Inflammatory macrophage treated with lipopolysaccharide for 1 hour (primary cell): ENCODE data around the gene CRYBG2.

ENCODE experiments used
- DNase-seq, 2 donors: peaks; one replicate each; pipeline ENCODE4 v3.0.0-alpha.2; 2020 to 2022

Gene CRYBG2

DNA sequence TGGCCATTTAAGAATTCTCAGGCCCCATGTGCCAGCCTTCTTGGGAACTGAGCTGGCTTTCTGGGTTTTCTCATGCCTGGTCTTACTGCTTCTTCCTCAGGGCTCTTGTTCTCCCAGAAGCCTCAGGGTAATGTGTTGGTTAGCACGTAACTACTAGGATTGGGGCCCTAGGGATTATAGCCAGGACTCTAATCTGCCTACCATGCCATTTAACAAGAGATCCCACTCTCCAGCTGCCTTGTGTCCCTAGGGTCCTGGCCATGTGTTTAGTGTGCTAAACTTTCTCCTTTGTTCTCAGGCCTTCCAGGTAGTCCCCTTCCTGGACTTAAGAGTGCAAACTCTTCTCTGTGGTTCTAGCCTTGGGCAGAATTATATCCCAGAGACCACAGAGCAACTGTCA, 76.2 kb downstream of the CRYBG2 start:
- DNase-seq: no peak

DNA sequence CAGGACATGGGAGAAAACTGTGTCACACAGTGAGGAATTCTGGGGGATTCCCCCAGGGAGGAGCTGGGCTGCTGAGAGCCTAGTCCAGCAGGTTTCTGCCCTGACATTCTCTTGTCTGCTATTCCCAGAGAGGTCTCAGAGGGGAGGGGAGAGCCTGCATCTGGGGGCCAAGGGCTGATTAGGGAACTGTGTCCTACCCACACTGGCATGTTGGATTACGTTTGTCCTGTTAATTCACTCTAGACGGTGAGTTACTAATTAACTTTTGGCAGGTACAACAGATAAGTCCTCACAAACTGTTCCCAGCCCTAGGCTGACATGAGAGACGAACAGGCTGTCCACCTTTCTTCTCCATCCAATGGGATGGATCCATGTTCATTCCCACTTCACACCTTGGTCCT, 76.7 kb downstream of the CRYBG2 start:
- DNase-seq: peak in 1 of 2 donors; percentile 17

DNA sequence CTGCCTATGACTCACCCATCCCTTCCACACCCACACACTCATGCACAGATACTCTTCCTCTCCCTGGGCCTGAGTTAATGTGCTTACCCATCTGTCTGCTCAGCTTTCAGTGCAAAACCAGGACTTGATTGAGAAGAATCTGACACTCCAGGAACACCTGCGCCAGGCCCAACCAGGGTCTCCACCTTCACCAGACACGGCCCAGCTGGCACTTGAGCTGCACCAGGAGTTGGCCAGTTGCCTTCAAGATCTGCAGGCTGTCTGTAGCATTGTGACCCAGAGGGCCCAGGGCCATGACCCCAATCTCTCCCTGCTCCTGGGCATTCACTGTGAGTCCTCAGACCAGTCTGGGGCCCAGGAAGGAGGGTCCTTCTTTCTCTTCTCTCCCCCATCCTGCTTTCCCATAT, 77.5 kb downstream of the CRYBG2 start:
- DNase-seq: no peak

DNA sequence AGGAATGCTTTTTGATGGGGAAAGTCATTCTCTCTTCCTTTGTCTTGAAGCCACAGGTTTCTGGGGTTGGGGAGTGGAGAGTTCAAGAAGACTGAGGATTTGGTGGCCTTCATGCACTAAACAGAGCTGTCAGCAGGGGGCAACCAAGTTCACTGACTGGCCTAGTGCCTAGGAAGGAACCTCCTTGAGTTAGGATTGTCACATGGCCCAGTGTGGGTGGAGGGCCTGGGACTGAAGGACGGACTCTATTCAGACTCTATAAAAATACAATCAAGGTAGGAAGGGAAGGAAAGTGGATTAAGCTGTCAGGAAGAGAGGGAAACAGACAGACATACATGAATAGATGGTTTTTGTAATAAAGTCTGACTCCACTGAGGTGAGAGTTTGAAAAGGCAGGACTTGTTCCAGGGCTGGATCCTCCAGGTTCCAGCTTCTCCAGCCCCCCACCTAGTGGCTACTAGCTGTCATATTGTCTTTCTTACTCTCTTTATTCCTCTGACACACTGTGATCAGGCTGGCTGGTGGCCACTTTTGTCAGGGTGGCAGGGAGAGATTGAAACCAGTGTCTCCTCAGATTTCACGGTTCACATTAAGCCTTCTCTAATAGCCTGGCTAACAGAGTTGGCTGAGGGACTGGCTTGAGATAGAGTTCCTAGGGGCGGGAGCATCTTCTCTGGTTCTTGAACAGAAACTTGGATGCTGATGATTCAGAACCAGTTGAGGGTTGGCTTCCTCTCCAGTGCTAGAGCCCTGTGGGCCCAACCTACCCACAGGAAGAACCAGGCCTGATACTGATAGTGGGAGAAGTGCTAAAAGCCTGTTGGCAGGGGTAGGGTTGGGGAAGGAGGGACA, 78.1 kb downstream of the CRYBG2 start:
- peak; percentile 98 for DNase-seq

DNA sequence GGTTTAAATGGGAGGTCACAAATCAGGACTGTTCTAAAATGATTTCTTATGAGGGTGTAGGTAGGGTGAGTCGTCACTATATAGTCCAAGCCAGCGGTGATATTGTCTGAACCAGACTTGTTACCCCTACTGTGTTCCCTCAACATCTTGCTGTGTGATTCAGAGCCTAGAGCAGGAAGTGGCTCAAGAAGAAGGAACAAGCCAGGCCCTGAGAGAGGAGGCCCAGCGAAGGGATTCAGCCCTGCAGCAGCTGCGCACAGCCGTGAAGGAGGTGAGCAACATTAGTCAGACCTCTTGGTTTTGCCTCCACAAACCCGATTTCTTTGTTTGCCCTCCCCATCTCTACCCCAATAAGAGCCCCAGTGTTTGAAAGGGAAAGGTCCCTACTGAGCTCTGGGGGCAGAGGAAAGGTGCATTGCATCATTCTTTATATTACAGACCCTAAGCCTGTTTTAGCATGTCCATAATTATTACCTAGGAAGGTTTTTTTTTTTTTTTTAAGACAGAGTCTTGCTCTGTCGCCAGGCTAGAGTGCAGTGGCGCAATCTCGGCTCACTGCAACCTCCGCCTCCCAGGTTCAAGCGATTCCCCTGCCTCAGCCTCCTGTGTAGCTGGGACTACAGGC, 79.0 kb downstream of the CRYBG2 start:
- peak; percentile 64 to 71 for DNase-seq
